CD4-positive, alpha-beta T cell treated with Interleukin-15 for 1 hour (primary cell): Measurements from ENCODE around the gene SPATA31D3.
"Not testable (repeated sequence)": the region's sequence is repeated elsewhere in the genome, so short reads cannot be mapped to it uniquely, and the experiment has no call there.

ENCODE experiments used
- DNase-seq: peaks from one replicate; pipeline ENCODE4 v3.0.0-alpha.2; 2020

SPATA31D3 gene

GRCh38 chr9:81980568-81980967 lies 37.3 kb downstream of the SPATA31D3 start:
- DNase-seq: no peak

- no peak for DNase-seq
These were observed 38.6 kb downstream of the SPATA31D3 start for GRCh38 chr9:81981883-81982282.

GRCh38 chr9:81984928-81985327 lies 41.6 kb downstream of the SPATA31D3 start:
- no peak for DNase-seq

- DNase-seq: no peak
These were observed 42.8 kb downstream of the SPATA31D3 start for GRCh38 chr9:81986051-81986450.

- DNase-seq: not testable (repeated sequence)
These were observed 45.2 kb downstream of the SPATA31D3 start, which contains the start of gene SPATA31D1 for GRCh38 chr9:81988472-81988871. Gene SPATA31D1 (plus strand): TSS chr9:81988772. CDS start chr9:81988819, 47 bp downstream.

GRCh38 chr9:81989700-81990099 lies 46.4 kb downstream of the SPATA31D3 start:
- DNase-seq: no peak

- no peak for DNase-seq
These were observed 50.4 kb downstream of the SPATA31D3 start for GRCh38 chr9:81993656-81994055.
